ENCODE results near the gene TEX13D.
"Not testable (repeated sequence)": the region's sequence is repeated elsewhere in the genome, so short reads cannot be mapped to it uniquely, and the experiment has no call there.

Gene TEX13D

DNA sequence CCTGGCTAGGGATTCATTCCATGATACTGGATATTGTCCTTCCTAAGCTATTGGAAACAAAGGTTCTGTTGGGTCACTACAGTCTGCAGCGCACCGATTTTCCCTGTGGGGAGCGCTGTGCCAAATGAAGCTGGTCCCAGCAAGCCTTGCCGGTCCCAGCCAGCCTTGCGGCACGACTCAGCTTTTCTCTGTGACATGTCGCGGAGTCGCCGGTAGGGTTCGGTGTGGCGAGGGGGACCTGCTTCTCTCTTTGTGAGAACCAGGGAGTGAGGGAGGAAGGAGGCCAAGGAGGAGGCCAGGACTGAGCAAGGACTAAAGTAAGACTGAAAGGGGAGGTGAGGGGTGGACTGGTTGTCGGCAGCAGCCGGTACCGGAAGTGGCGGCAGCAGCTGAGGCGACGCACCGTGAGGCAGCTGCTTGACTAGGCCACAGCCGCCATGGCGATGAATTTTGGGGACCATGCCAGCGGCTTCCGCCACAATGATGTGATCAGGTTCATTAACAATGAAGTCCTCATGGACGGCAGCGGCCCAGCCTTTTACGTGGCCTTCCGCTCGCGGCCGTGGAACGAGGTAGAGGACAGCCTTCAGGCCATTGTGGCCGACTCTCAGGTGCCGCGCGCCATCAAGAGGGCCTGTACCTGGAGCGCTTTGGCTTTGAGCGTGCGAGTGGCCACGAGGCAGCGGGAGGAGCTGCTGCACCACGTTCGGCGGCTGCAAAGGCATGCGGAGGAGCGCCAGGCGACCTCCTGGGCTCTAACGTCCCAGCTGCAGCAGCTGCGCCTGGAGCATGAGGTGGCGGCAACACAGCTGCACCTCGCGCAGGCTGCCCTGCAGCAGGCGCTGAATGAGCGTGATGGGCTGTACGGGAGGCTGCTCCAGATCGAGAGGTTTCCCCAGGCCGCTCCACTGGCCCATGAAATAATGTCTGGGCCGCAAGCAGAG is at the start of gene TEX13D:
TEX13D (plus strand) TSS at position 180 of the 944 bp plus-strand sequence; CDS start at position 438, 258 bp downstream.
- no peak for DNase-seq

DNA sequence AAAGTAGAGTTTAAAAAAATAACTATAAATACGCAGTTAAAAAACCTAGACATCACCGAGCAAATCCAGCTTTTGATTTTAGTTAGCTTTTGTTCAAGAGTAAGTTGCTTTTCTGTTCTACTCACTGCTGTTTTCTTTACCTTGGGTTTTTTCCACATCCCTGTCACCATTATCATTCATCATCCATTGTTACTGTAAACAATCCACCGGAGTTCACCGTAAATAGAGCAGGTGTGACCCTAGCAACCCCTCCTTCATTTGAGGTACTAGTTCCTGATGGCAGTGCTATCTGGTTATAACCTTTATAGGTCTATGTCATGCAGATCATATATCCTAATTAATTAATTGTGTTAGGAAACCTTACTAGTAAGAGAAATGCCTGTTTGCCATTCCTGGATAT is 43.0 kb upstream of the TEX13D start:
- peak; percentile 99 for DNase-seq

DNA sequence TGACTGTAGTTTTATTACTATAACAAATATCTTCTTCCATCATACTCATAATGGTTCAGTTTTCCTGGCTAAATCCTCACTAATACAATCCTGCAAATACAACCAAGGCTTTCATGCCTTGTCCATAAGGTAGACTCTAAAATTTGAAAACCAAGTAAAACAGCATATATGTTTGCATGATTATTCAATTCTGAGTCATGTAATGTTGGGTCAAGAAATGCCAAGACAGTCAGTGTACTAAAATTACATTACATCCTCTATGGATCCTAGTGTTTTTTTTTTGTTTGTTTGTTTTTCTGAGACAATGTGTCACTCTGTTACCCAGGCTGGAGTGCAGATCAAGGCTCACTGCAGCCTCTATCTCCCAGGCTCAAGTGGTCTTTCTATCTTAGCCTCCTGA is 38.6 kb upstream of the TEX13D start:
- DNase-seq: no peak

DNA sequence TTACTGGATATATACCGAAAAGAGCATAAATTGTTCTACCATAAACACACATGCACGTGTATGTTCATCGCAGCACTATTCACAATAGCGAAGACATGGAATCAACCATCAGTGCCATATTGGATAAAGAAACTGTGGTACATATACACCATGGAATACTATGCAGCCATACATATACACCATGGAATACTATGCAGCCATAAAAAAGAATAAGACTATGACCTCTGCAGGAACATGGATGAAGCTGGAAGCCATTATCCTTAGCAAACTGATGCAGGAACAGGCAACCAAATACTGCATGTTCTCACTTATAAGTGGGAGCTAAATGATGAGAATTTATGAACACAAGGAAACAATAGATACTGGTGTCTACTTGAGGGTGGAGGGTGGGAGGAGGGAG is 33.1 kb upstream of the TEX13D start:
- not testable (repeated sequence) for DNase-seq

DNA sequence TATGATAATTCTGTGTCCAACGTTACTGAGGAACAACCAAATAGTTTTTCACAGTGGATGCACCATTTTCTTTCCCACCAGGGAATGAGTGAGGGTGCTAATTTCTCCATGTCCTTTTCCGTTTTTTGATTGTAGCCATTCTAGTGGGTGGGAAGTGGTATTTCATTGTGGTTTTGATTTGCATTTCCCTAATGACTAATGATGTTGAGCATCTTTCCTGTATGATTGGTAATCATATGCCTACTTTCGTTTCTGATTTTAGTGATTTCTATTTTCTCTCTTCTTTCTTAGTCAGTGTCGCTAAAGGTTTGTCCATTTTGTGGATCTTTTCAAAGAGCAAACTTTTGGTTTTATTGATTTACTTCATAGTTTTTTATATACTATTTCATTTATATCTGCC is 32.1 kb upstream of the TEX13D start:
- no peak for DNase-seq

DNA sequence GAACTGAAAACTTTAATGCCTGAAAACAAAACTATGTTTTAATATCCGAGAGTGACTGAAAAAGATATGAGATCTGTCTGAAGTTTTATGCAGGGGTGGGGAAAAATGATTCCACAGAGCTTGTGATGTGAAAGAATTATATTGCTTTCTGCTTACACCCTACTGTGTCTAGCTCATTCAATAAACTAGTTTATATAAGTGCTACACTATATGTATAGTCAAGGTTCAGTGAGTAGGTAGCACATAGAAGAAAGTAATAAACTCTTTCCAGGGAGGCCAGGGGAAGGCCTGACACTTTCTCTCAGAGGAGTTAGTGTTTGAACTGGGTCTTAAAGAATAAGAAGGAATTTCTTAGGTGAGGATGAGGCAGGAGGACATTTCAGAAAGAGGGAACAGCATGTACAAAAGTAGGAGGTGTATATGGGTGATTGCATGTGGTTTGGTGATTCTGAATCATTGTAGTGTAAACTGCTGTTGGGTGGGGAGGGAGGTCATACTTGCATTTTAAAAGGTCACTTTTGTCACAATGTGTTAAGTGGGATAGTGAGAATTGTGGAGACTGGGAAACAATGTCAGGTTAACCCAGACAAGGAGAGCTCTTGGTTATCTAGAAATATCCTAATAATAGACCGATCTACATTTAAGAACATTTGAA is 25.1 kb upstream of the TEX13D start:
- peak; percentile 2 for DNase-seq

DNA sequence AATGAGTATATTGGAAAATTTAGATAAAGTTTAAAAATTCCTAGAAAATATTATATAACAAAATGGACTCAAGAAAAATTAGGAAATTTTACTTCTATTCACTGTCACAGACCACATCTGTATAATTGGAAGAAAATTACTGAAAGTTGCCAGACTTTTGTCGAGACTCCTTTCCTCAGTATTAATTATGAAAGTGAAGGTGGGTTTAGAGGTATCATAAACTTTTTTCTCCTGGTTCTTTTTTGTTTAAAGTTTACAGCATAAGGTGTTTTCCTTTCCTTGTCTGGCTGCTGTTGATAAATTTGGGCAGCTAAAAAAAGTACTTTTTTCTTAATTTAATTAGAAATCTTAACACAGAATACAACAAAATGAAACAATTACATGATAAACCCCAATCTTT is 6.7 kb upstream of the TEX13D start:
- DNase-seq: no peak

DNA sequence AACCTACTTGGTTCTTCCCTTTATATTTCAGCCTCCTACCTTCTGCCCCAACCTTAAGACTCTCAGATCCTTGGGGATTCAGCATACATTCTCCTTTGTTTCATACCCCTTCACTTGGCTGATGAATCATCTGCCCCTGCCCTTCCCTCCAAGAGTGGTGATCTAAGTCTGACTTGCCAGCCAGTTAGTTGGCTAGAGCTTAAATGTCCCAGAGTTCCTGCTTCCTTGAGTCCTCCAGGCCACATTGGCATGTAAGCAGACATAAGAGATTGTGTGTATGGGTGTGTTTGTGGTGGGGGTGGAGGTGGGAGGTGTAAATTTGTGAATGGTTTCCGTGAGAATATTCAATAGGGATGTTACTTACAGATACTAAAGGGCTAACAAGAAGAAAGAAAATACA is 3.7 kb upstream of the TEX13D start:
- DNase-seq: peak; percentile 52

DNA sequence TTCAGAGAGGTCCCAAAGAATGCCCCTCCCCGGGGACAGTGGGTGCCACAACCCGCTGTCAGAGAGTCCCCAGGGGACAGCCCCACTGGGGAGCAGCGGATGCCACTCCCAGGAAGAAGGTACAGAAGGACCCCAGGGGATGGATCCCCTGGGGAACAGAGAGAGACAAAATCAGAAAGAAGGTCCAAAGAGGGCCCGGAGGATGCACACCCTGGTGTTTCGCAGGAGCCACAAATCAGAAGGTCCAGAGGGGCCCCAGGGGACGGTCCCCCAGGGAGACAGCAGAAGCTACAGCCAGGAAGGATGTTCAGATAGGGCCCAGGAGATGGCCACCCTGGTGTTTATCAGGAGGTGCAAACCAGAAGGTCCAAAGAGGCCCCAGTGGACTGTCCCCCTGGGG is 1.4 kb downstream of the TEX13D start:
- DNase-seq: no peak

DNA sequence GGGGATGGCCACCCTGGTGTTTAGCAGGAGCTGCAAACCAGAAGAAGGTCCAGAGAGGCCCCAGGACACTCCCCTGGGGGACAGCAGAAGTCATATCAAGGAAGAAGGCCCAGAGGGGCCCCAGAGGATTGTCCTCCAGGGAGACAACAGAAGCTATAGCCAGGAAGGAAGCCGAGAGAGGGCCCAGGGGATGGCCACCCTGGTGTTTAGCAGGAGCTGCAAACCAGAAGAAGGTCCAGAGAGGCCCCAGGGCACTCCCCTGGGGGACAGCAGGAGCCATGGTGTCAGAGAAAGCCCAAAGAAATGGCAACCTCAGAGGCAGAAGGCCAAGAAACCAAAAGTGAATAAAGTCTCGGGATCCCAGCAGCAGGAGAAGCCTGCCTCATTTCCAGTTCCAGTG is 2.1 kb downstream of the TEX13D start:
- DNase-seq: not testable (repeated sequence)

DNA sequence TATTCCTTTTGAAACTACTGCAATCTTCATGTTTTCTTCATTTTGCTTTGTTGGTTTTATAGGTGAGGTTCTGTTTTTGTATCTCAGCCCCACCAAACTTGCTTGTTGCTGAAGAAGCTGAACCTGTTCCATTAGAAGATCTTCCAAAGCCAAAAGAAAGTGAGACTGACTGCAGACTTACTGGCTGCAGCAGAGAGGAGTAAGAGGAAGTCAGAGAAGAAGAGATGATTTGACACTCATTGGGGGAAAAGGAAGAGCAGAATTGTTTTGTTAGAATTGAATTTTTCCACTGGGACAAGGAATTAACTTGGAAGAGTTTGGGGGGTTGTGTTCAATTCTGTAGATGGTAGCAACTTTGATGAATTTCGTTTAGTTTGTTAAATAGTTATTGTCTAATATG is 3.1 kb downstream of the TEX13D start:
- no peak for DNase-seq

DNA sequence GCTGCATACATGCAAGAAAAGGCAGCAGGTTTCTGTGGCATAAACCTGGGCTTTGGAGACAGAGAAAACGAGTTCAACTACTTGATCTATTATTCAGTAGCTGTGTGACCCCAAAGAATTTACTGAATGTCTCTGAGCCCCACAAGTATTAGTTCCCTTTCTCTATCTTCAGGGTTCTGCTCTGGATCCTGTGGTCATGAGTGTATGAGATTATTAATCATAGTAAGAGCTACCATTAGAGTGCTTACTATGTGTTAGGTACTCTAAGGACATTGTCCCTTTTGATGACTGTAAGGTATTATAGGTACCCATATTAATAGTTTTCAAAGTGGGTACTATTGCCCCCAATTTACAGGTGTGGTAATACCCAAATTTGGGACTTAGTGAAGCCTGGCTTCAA is 5.5 kb downstream of the TEX13D start:
- no peak for DNase-seq

DNA sequence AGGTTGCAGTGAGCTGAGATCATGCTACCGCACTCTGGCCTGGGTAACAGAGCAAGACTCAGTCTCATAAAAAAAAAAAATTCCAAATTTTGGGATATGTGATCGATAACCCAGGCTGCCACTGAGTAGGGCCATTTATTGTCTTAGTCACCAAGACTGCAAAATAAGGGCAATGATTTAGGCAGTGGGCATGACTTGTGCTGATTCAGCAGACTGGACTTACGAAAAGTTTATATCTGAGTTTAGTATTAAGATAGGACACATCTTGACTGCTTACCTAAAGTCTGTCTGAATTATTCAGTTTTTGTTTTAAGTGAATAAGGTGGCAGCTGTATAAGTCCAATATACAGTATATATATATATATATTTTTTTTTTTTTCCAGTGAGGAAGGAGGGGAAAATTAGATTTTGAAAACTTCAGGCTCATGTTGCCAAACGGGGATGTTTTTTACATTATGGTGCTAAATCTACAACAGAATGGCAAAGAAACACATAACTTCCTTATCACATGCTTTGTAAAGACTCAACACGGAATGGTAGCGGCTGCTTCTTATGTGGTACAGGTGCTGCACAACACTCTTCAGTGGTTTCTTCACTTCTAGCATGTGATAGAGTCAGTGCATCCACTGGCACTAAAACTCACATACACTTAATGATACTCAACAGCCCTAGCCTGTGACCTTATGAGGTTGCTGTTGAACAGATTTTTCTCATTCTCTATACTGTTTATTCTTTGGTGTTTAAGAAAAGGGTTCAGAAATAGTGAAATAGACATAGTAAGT is 6.5 kb downstream of the TEX13D start:
- no peak for DNase-seq

DNA sequence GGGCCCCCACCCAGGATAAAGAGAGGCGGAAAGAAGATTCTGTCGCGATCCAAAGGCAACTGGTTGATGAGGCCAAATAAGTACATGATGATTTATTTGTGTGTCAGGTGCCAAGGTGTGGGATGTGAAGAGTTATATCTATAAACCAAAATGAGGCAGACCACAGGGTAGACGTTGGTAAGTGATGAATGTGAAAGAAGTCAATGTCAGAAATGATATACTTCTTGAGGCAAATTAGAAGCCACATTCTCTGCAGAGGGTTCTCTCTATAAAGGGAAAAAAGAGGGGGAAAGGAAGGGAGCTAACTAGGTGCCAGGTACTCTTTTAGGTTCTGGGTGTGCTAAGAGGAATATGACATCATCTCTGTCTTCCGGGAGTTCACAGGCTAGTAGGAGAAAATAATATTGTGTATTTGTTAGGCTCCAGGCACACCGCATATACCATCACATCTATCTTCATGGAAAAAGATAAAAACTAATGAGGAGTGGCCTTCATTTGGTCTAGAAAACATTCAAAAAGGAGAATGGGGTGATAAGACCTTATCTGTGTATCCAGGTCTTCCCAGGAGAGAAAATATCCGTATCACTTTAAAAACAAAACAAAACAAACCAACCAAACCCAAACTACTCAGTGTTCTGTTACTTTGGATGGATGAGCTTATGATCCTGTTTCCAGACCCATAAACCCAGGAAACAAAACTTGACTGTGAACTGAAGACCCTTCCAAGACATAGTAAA is 9.1 kb downstream of the TEX13D start:
- no peak for DNase-seq

DNA sequence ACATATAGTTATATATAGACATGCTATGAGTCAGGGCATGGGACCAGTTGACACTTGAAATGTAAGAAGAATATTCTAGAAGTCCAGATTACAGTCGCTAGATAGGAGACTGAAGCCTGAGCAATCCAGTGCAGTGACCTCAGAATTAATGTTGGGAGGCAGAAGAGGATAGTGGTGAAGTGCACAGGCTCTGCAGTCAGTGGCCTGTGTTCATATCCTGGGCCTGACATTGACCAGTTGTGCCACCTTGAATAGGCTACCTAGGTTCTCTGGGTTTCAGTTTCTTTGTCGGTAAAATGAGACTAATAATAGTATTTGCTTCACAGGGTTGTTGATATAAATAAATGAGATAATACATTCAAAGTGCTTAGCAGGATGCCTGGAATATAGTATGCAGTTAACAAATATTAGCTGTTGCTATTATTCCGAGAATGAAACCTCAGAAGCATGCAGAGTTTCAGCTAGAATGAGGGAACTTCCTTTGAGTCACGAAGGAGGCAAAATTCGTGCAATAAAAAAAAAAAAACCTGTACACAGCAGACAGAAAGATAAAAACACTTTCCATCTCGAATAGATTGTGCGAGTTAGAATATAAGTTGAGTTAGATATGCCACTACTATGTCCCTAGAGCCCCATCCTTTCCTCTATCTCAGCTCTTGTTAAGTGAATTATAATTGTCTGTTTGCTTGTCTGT is 9.9 kb downstream of the TEX13D start:
- DNase-seq: no peak

DNA sequence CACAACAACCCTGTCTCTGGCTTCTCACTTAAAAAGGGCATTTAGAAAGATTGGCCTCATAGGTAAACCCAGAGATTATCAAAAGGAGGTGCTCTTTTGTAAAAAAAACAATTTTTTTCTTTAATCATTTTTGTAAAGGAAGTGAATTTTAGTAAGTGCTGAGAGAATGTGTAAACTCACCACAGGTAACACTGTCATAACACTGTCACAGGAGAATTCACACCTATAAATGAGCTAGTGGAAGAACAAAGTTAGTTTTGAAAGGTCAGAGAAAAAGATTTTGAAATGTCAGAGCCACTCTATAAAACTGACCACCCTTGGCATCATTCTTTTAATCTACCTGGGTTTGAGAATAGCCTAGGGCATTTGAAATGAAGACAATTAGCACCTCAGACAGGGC is 10.6 kb downstream of the TEX13D start:
- no peak for DNase-seq

DNA sequence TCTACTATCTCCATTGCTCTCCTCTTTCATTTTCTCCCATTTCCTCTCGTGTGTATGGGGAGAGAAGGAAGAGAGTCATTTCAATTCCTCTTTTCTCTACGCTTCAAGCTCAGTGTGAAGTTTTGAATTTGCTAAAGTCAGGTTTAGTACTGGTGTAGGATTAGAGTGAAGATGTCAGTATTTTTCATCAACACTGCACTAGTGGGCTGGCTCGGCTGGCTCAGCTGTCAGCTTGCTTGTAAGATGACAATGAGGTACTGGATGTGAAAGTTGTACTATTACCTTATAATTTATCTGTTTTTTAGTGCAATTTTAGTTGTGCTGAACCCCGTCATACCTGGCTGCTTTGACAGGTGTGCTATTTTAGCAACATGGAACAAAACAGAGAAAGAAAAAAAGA is 11.8 kb downstream of the TEX13D start:
- DNase-seq: no peak

DNA sequence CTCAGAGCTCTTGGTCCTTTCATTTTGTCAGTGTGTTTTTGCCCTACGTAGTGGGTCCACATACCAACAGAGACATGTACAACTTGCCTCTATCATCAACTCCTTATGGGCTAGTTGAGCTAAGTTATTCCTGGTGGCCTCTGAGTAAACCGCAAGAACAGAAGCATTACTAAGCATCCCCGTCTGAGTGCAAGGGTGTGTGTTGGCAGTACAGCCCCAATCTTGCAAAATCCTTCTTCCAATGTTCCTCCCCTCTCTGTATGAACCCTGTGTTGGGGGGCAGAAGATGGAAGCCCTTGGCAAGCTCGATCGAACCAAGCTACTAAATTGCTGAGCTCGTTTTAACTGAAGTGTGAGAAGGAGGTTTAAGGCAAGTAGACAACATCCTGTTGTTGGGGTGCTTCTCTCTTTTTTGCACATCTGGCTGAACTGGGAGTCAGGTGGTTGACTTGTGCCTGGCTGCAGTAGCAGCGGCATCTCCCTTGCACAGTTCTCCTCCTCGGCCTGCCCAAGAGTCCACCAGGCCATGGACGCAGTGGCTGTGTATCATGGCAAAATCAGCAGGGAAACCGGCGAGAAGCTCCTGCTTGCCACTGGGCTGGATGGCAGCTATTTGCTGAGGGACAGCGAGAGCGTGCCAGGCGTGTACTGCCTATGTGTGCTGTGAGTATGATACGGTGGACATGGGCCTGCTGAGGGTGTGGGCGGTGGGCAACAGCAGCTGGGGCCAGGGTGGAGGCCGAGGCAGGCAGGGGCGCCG is 13.8 kb downstream of the TEX13D start, which contains the start of gene SH2D1A:
SH2D1A (plus strand) TSS at position 447 of the 760 bp plus-strand sequence; CDS start at position 527, 80 bp downstream.
- no peak for DNase-seq

DNA sequence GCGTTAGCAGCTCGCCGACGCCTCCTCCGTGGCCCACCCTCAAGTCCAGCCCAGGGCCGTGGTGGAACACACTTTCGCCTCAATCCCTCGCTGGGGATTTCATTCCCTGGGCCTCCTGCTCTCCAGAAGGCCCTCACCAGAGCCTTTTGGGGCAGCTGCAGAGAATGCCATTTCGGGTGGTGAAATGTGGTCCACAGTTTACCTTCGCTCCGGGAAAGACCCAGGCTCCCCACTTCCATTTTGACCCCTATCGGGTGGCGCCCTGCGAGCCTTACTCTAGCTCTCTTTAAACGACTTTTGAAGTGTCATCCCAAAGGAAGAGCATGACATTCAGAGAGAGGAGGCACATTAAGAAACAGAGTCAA is 14.4 kb downstream of the TEX13D start:
- DNase-seq: no peak

DNA sequence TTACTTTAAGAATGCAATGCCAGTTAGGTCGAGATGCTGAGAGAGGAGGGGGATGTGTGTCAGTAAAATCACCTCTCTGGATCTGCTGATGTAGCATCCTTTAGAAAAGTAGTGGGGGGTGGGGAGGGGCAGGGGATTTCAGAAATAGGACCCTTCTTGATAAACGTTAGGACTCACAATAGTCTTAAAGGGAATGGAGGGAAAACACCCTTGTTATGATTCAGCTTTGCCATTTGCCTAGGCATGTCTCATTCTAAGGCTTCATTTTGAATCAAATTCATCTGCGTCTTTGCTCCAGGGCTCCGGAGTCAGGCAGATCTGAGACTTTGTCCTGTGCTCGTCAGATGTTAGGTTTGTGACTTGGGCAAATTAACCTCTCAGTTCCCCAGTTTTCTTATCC is 14.8 kb downstream of the TEX13D start:
- DNase-seq: no peak

DNA sequence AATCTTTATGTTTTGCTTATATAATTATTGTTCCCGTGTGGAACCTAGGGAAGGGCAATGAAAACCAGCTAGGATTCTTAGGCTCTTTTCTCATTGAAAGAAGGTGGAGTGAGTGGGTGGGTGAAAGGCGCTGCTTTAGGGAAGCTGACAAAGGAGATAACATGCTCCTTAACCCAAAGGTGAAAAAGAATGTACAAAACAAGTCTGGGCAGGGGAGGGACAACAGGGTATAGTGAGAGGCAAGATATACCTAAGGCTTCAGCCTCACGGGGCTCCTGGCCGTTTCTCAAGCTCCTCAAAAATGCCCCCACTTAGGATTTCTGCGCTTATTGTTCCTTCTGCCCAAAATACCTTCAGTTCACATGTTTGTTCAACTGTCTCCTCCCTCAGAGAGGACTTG is 15.7 kb downstream of the TEX13D start:
- no peak for DNase-seq
